Neuronal stem cell (in vitro differentiated cells): Measurements from ENCODE around the gene OR11H7. TPM values are rescaled to one million over a fixed set of nuclear protein-coding genes. Genes with fewer than 3 reads are reported as not detected.

ENCODE experiments used
- DNase-seq: peaks from one replicate; pipeline ENCODE4 v3.0.0-alpha.2; 2013; ENCODE audit warnings: low spot score
- H2AFZ ChIP-seq: one replicate; pipeline ENCODE4 v1.6.1; 2013; ENCODE audit warnings: mild to moderate bottlenecking, low read length, inconsistent platforms
- H2AK5ac ChIP-seq: 2 replicates; pipeline ENCODE4 v1.6.1; 2013; ENCODE audit warnings: low read depth, mild to moderate bottlenecking, inconsistent platforms, low read length, moderate library complexity, mixed read lengths
- H2BK120ac ChIP-seq: 2 replicates; pipeline ENCODE4 v1.6.1; 2013; ENCODE audit warnings: low read depth, mild to moderate bottlenecking, inconsistent platforms, low read length, moderate library complexity, mixed read lengths
- H2BK12ac ChIP-seq: one replicate; pipeline ENCODE4 v1.6.1; 2013; ENCODE audit warnings: low read length, inconsistent platforms
- H2BK15ac ChIP-seq: 2 replicates; pipeline ENCODE4 v1.6.1; 2013; ENCODE audit warnings: mild to moderate bottlenecking, low read length, inconsistent platforms, mixed read lengths
- H2BK5ac ChIP-seq: one replicate; pipeline ENCODE4 v1.6.1; 2013; ENCODE audit warnings: inconsistent platforms, mild to moderate bottlenecking, low read length, moderate library complexity
- H3K14ac ChIP-seq: one replicate; pipeline ENCODE4 v1.6.1; 2013; ENCODE audit warnings: low read length, inconsistent platforms
- H3K18ac ChIP-seq: 2 replicates; pipeline ENCODE4 v1.6.1; 2013; ENCODE audit warnings: low read length, inconsistent platforms
- H3K23ac ChIP-seq: 2 replicates; pipeline ENCODE4 v1.6.1; 2013; ENCODE audit warnings: low read depth, mild to moderate bottlenecking, mixed read lengths, low read length, inconsistent platforms; ENCODE audit not compliant: poor library complexity
- H3K27ac ChIP-seq: replicated peaks from 3 replicates; pipeline ENCODE4 v1.5.1; 2013; ENCODE audit warnings: low read length, inconsistent platforms
- H3K27me3 ChIP-seq, 3 experiments: 2 replicates each; pipeline ENCODE4 v1.6.1; 2013; ENCODE audit warnings: low read length in 3 of 3, mild to moderate bottlenecking in 2 of 3, inconsistent platforms in 1 of 3, low read depth in 1 of 3, mixed read lengths in 1 of 3, moderate library complexity in 1 of 3; ENCODE audit not compliant: control insufficient read depth in 3 of 3, insufficient read depth in 3 of 3
- H3K36me3 ChIP-seq, 2 donors: replicated peaks in 1 of 2; 2 replicates each; pipeline ENCODE4 v1.6.1; 2013; ENCODE audit warnings: low read length in 2 of 2; ENCODE audit not compliant: control insufficient read depth in 2 of 2, insufficient read depth in 2 of 2
- H3K4ac ChIP-seq: 2 replicates; pipeline ENCODE4 v1.6.1; 2013; ENCODE audit warnings: inconsistent platforms, mild to moderate bottlenecking, low read length, moderate library complexity
- H3K4me1 ChIP-seq, 2 donors: 1 replicate in 1 of 2; 2 replicates in 1 of 2; pipeline ENCODE4 v1.6.1; 2013; ENCODE audit warnings: low read length in 2 of 2, low read depth in 1 of 2; ENCODE audit not compliant: control insufficient read depth in 2 of 2, insufficient read depth in 1 of 2
- H3K4me2 ChIP-seq: one replicate; pipeline ENCODE4 v1.6.1; 2013; ENCODE audit warnings: mild to moderate bottlenecking, low read length, inconsistent platforms; ENCODE audit not compliant: insufficient read depth, poor library complexity, severe bottlenecking
- H3K4me3 ChIP-seq, 2 donors: 2 replicates each; pipeline ENCODE4 v1.5.1; 2013; ENCODE audit warnings: low read length in 2 of 2, mild to moderate bottlenecking in 2 of 2, inconsistent platforms in 1 of 2, moderate library complexity in 1 of 2
- H3K79me1 ChIP-seq: one replicate; pipeline ENCODE4 v1.6.1; 2013; ENCODE audit warnings: low read depth, mild to moderate bottlenecking, inconsistent platforms, low read length, moderate library complexity
- H3K9ac ChIP-seq: one replicate; pipeline ENCODE4 v1.6.1; 2013; ENCODE audit warnings: mild to moderate bottlenecking, low read depth, low read length, inconsistent platforms; ENCODE audit not compliant: poor library complexity
- H3K9me3 ChIP-seq, 2 donors: replicated peaks in 1 of 2; 2 replicates each; pipeline versions ENCODE3 to v1.6.1; 2013; ENCODE audit warnings: low read length in 2 of 2, mild to moderate bottlenecking in 2 of 2, inconsistent platforms in 1 of 2, low read depth in 1 of 2, mixed read lengths in 1 of 2, moderate library complexity in 1 of 2; ENCODE audit not compliant: control insufficient read depth in 2 of 2, insufficient read depth in 1 of 2
- H4K8ac ChIP-seq: one replicate; pipeline ENCODE4 v1.6.1; 2013; ENCODE audit warnings: low read depth, mild to moderate bottlenecking, inconsistent platforms, low read length, moderate library complexity
- H4K91ac ChIP-seq: one replicate; pipeline ENCODE4 v1.6.1; 2013; ENCODE audit warnings: low read length, low read depth, mild to moderate bottlenecking, inconsistent platforms; ENCODE audit not compliant: poor library complexity
- WGBS, 2 donors: extraction: QIAGEN DNeasy Blood & Tissue Kit; methylation state at CpG; one replicate each; pipeline ENCODE4 v1.1.7; 2013; ENCODE audit warnings: missing lambda C conversion rate in 2 of 2, mixed read lengths in 1 of 2; ENCODE audit not compliant: insufficient read length in 2 of 2, insufficient replicate concordance in 1 of 2; ENCODE audit errors: extremely low coverage in 2 of 2; 5-methylcytosine and 5-hydroxymethylcytosine counted together
- polyA plus RNA-seq, 2 experiments: library from polyadenylated mRNA; stranded (reverse); fragments of 200-250 nt; gene quantifications; one replicate each; pipeline ENCODE4 v1.2.3, GENCODE V29; 2013

OR11H7 gene
- not detected for polyA plus RNA-seq (2013, experiment 1 of 2)
- not detected for polyA plus RNA-seq (2013, experiment 2 of 2)

GRCh38 chr14:20228681-20229080, at the start of gene OR11H7:
Gene OR11H7, plus strand, starts transcription at chr14:20228981.
- Histone ChIP-seq H4K8ac (no peak within 1 kb of the TSS), H3K9me3 (peaks cover 0 to 18% of the 10 kb centered on the region in 2 donors)
- no CpG with 5 or more reads among the region's 1 CpG for WGBS, 2 donors

GRCh38 chr14:20179218-20179617, 49.6 kb upstream of the OR11H7 start:
- no peak overlapping the region for H3K14ac ChIP-seq
- no peaks in the 10 kb centered on the region for H3K79me1 ChIP-seq
- no peak overlapping the region for H3K23ac ChIP-seq
- H3K27ac ChIP-seq: no peak overlapping the region
- no peak overlapping the region for H3K4me2 ChIP-seq
- no peak overlapping the region for H2AK5ac ChIP-seq
- no peaks in the 10 kb centered on the region for H3K36me3 ChIP-seq
- no peaks in the 10 kb centered on the region for H3K4me1 ChIP-seq
- H3K9me3 ChIP-seq: peaks cover 0 to 20% of the 10 kb centered on the region in 2 donors
- H3K18ac ChIP-seq: no peak overlapping the region
- no peak overlapping the region for H3K4ac ChIP-seq
- no CpG with 5 or more reads among the region's 5 CpGs for WGBS, 2 donors
- no peak overlapping the region for H2BK5ac ChIP-seq
- no peak for DNase-seq
- H2BK120ac ChIP-seq: no peak overlapping the region
- no peak overlapping the region for H4K8ac ChIP-seq
- H4K91ac ChIP-seq: no peak overlapping the region
- H3K4me3 ChIP-seq: no peak overlapping the region
- H3K9ac ChIP-seq: no peak overlapping the region
- H2BK15ac ChIP-seq: no peak overlapping the region
- H3K27me3 ChIP-seq: peaks cover 0 to 2% (median 0%) of the 10 kb centered on the region in 3 experiments
- H2BK12ac ChIP-seq: no peak overlapping the region
- no peak overlapping the region for H2AFZ ChIP-seq

More at GRCh38 chr14:20228681-20229080, at the start of gene OR11H7:
- Histone ChIP-seq H3K36me3 (no peaks in the 10 kb centered on the region), H3K4me3 (no peak within 1 kb of the TSS), H3K4ac (no peak within 1 kb of the TSS), H2BK120ac (no peak within 1 kb of the TSS), H3K27me3 (no peaks in the 10 kb centered on the region), H2AK5ac (no peak within 1 kb of the TSS), H3K27ac (no peak within 1 kb of the TSS), H2BK15ac (no peak within 1 kb of the TSS), H4K91ac (no peak within 1 kb of the TSS), H3K4me2 (no peak within 1 kb of the TSS), H3K14ac (no peak within 1 kb of the TSS), H2AFZ (no peak within 1 kb of the TSS), H3K18ac (no peak within 1 kb of the TSS), H2BK5ac (no peak within 1 kb of the TSS), H3K9ac (no peak within 1 kb of the TSS), H3K4me1 (no peaks in the 10 kb centered on the region), H3K79me1 (no peaks in the 10 kb centered on the region), H2BK12ac (no peak within 1 kb of the TSS), H3K23ac (no peak within 1 kb of the TSS)
- no peak for DNase-seq

DNA sequence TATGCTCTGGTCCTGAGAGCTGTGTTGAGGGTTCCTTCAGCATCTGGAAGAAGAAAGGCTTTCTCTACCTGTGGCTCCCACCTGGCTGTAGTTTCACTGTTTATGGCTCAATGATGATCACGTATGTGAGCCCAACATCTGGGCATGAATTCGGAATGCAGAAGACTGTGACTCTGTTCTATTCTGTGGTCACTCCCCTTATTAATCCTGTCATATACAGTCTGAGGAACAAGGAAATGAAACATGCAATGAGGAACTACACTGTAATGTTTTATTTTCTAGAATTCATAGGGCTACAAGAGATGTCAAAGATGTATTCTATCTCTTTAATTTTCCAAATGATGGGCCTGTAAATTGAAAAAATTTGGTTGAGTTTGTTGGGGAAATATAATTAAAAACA, 48.9 kb upstream of the OR11H7 start:
- WGBS, 2 donors: no CpG with 5 or more reads among the region's 2 CpGs
- Histone ChIP-seq H3K4ac (no peak overlapping the region), H3K14ac (no peak overlapping the region), H3K4me2 (no peak overlapping the region), H2AK5ac (no peak overlapping the region), H3K18ac (no peak overlapping the region), H3K23ac (no peak overlapping the region), H2BK12ac (no peak overlapping the region), H3K36me3 (no peaks in the 10 kb centered on the region), H2BK5ac (no peak overlapping the region), H4K8ac (no peak overlapping the region), H2BK15ac (no peak overlapping the region), H2BK120ac (no peak overlapping the region), H3K27ac (no peak overlapping the region), H3K9me3 (peaks cover 0 to 25% of the 10 kb centered on the region in 2 donors), H3K27me3 (peaks cover 0 to 2% (median 0%) of the 10 kb centered on the region in 3 experiments), H3K4me3 (no peak overlapping the region), H4K91ac (no peak overlapping the region), H3K4me1 (no peaks in the 10 kb centered on the region), H3K9ac (no peak overlapping the region), H3K79me1 (no peaks in the 10 kb centered on the region), H2AFZ (no peak overlapping the region)
- DNase-seq: no peak

- no peak overlapping the region for H2AFZ ChIP-seq
- no peaks in the 10 kb centered on the region for H3K79me1 ChIP-seq
- H3K9ac ChIP-seq: no peak overlapping the region
- H2BK5ac ChIP-seq: no peak overlapping the region
- no peaks in the 10 kb centered on the region for H3K4me1 ChIP-seq
- H3K36me3 ChIP-seq: no peaks in the 10 kb centered on the region
- no peak overlapping the region for H3K4ac ChIP-seq
- H4K91ac ChIP-seq: no peak overlapping the region
- no peak overlapping the region for H4K8ac ChIP-seq
- H2BK15ac ChIP-seq: no peak overlapping the region
- no peak overlapping the region for H3K23ac ChIP-seq
- no peak for DNase-seq
- no peak overlapping the region for H3K4me2 ChIP-seq
- no peak overlapping the region for H3K14ac ChIP-seq
- H3K18ac ChIP-seq: no peak overlapping the region
- H2AK5ac ChIP-seq: no peak overlapping the region
- WGBS, 2 donors: no CpG with 5 or more reads among the region's 2 CpGs
- H3K27me3 ChIP-seq: peaks cover 0 to 2% (median 0%) of the 10 kb centered on the region in 3 experiments
- no peak overlapping the region for H2BK12ac ChIP-seq
- no peak overlapping the region for H2BK120ac ChIP-seq
- H3K27ac ChIP-seq: no peak overlapping the region
- H3K4me3 ChIP-seq: no peak overlapping the region
- H3K9me3 ChIP-seq: peaks cover 0 to 23% of the 10 kb centered on the region in 2 donors
Measured at GRCh38 chr14:20180486-20180885, 48.3 kb upstream of the OR11H7 start.
